ENCODE results near the gene WFDC5. TPM values are rescaled to one million over a fixed set of nuclear protein-coding genes. Genes with fewer than 3 reads are reported as not detected.

Gene WFDC5
- total RNA-seq, 5 donors from 2014 or later (not counting 1 experiment from before 2014, with no cell fraction given) = not detected

GRCh38 chr20:45090481-45090880 is 24.5 kb downstream of the WFDC5 start:
- Mint-ChIP-seq H3K4me3 (no peak overlapping the region), H3K27ac (no peak overlapping the region), H3K4me1 (peaks cover 4 to 13% (median 7%) of the 10 kb centered on the region in 3 donors), H3K36me3 (peaks cover 37% of the 10 kb centered on the region), H3K27me3 (no peaks in the 10 kb centered on the region), H3K9me3 (no peaks in the 10 kb centered on the region)
- Histone ChIP-seq H3K36me3 (ENCODE audit: control insufficient read depth in 2 of 2, extremely low read depth in 1 of 2, insufficient read depth in 1 of 2, low read length in 1 of 2) (peaks cover 2 to 16% of the 10 kb centered on the region in 2 donors), H3K4me1 (ENCODE audit: control insufficient read depth in 1 of 2, extremely low read depth in 1 of 2, insufficient read depth in 2 of 2, low read length in 2 of 2) (no peaks in the 10 kb centered on the region), H3K4me3 (ENCODE audit: control insufficient read depth in 1 of 2, extremely low read depth in 1 of 2, low read length in 1 of 2) (no peak overlapping the region), H3K27me3 (replicated peaks in 1 of 2; ENCODE audit: control insufficient read depth in 2 of 2, extremely low read depth in 1 of 2, insufficient read depth in 2 of 2, low read length in 1 of 2) (no peaks in the 10 kb centered on the region), H3K9me3 (no peaks in the 10 kb centered on the region), H3K27ac (ENCODE audit: low read length) (no peak overlapping the region)
- ChIA-PET POLR2A (interaction anchor here in 1 of 2 donors (0.5 kb wide), 1 partner anchor 210 kb away, joined by 6 read pairs; no protein-coding TSS in a partner anchor), CTCF (no interaction called here)
- ATAC-seq (replicated peaks in 1 of 4) (no peak), DNase-seq (no peak)
- WGBS (ENCODE audit: insufficient coverage) = no CpG with 5 or more reads among the region's 3 CpGs

GRCh38 chr20:45088247-45088646 is 26.7 kb downstream of the WFDC5 start:
- DNase-seq (no peak), ATAC-seq (replicated peaks in 1 of 4) (no peak)
- Mint-ChIP-seq H3K27ac (no peak overlapping the region), H3K4me1 (peaks cover 6 to 16% (median 8%) of the 10 kb centered on the region in 3 donors), H3K27me3 (no peaks in the 10 kb centered on the region), H3K36me3 (peaks cover 56% of the 10 kb centered on the region), H3K9me3 (no peaks in the 10 kb centered on the region), H3K4me3 (no peak overlapping the region)
- ChIA-PET CTCF (no interaction called here), POLR2A (no interaction called here)
- Histone ChIP-seq H3K4me1 (ENCODE audit: control insufficient read depth in 1 of 2, extremely low read depth in 1 of 2, insufficient read depth in 2 of 2, low read length in 2 of 2) (no peaks in the 10 kb centered on the region), H3K27me3 (replicated peaks in 1 of 2; ENCODE audit: control insufficient read depth in 2 of 2, extremely low read depth in 1 of 2, insufficient read depth in 2 of 2, low read length in 1 of 2) (no peaks in the 10 kb centered on the region), H3K9me3 (no peaks in the 10 kb centered on the region), H3K36me3 (ENCODE audit: control insufficient read depth in 2 of 2, extremely low read depth in 1 of 2, insufficient read depth in 1 of 2, low read length in 1 of 2) (peaks cover 2 to 19% of the 10 kb centered on the region in 2 donors), H3K27ac (ENCODE audit: low read length) (no peak overlapping the region), H3K4me3 (ENCODE audit: control insufficient read depth in 1 of 2, extremely low read depth in 1 of 2, low read length in 1 of 2) (no peak overlapping the region)
- 100% methylated on average over 1 of the region's 7 CpGs for whole genome bisulfite sequencing (ENCODE audit: insufficient coverage)

- Histone ChIP-seq H3K36me3 (ENCODE audit: control insufficient read depth in 2 of 2, extremely low read depth in 1 of 2, insufficient read depth in 1 of 2, low read length in 1 of 2) (peaks cover 2 to 22% of the 10 kb centered on the region in 2 donors), H3K4me1 (ENCODE audit: control insufficient read depth in 1 of 2, extremely low read depth in 1 of 2, insufficient read depth in 2 of 2, low read length in 2 of 2) (no peaks in the 10 kb centered on the region), H3K4me3 (ENCODE audit: control insufficient read depth in 1 of 2, extremely low read depth in 1 of 2, low read length in 1 of 2) (no peak overlapping the region), H3K27me3 (replicated peaks in 1 of 2; ENCODE audit: control insufficient read depth in 2 of 2, extremely low read depth in 1 of 2, insufficient read depth in 2 of 2, low read length in 1 of 2) (no peaks in the 10 kb centered on the region), H3K9me3 (no peaks in the 10 kb centered on the region), H3K27ac (ENCODE audit: low read length) (no peak overlapping the region)
- ATAC-seq (replicated peaks in 1 of 4) (no peak), DNase-seq (no peak)
- CTCF ChIA-PET = no interaction called here
- Mint-ChIP-seq H3K27me3 (no peaks in the 10 kb centered on the region), H3K9me3 (peaks cover 2 to 3% (median 3%) of the 10 kb centered on the region in 3 donors), H3K4me3 (no peak overlapping the region), H3K36me3 (peaks cover 60% of the 10 kb centered on the region), H3K27ac (no peak overlapping the region), H3K4me1 (peaks cover 8 to 16% (median 8%) of the 10 kb centered on the region in 3 donors)
- WGBS (ENCODE audit: insufficient coverage) = no CpG with 5 or more reads among the region's 1 CpG
- POLR2A ChIA-PET = interaction anchor here in 1 of 2 donors (0.5 kb wide), 1 partner anchor 194 kb away, joined by 7 read pairs; no protein-coding TSS in a partner anchor
Measured at GRCh38 chr20:45087814-45088213, 27.2 kb downstream of the WFDC5 start.

GRCh38 chr20:45087097-45087790 is 27.7 kb downstream of the WFDC5 start:
- H3K27me3 Mint-ChIP-seq = no peaks in the 10 kb centered on the region
- peaks cover 8 to 16% (median 12%) of the 10 kb centered on the region in 3 donors for H3K4me1 Mint-ChIP-seq
- peaks cover 66% of the 10 kb centered on the region for H3K36me3 Mint-ChIP-seq
- DNase-seq (no peak), ATAC-seq (replicated peaks in 1 of 4) (no peak)
- Histone ChIP-seq H3K4me3 (ENCODE audit: control insufficient read depth in 1 of 2, extremely low read depth in 1 of 2, low read length in 1 of 2) (no peak overlapping the region), H3K4me1 (ENCODE audit: control insufficient read depth in 1 of 2, extremely low read depth in 1 of 2, insufficient read depth in 2 of 2, low read length in 2 of 2) (no peaks in the 10 kb centered on the region), H3K27me3 (replicated peaks in 1 of 2; ENCODE audit: control insufficient read depth in 2 of 2, extremely low read depth in 1 of 2, insufficient read depth in 2 of 2, low read length in 1 of 2) (no peaks in the 10 kb centered on the region), H3K36me3 (ENCODE audit: control insufficient read depth in 2 of 2, extremely low read depth in 1 of 2, insufficient read depth in 1 of 2, low read length in 1 of 2) (peaks cover 2 to 27% of the 10 kb centered on the region in 2 donors), H3K27ac (ENCODE audit: low read length) (no peak overlapping the region), H3K9me3 (peaks cover 2% of the 10 kb centered on the region)
- ChIA-PET POLR2A (interaction anchor here in 1 of 2 donors (0.5 kb wide), 1 partner anchor 193 kb away, joined by 7 read pairs; no protein-coding TSS in a partner anchor), CTCF (interaction anchor here in 1 of 2 donors (1.0 kb wide), 1 partner anchor 42 kb away, joined by 3 read pairs; no protein-coding TSS in a partner anchor)
- H3K27ac Mint-ChIP-seq = no peak overlapping the region
- H3K9me3 Mint-ChIP-seq = peaks cover 5 to 7% (median 5%) of the 10 kb centered on the region in 3 donors
- no peak overlapping the region for H3K4me3 Mint-ChIP-seq
- WGBS (ENCODE audit: insufficient coverage) = 100% methylated on average over 2 of the region's 3 CpGs

- no peak overlapping the region for H3K4me3 ChIP-seq (ENCODE audit: control insufficient read depth in 1 of 2, extremely low read depth in 1 of 2, low read length in 1 of 2)
- H3K36me3 ChIP-seq (ENCODE audit: control insufficient read depth in 2 of 2, extremely low read depth in 1 of 2, insufficient read depth in 1 of 2, low read length in 1 of 2) = peaks cover 2 to 41% of the 10 kb centered on the region in 2 donors
- peaks cover 8 to 16% (median 12%) of the 10 kb centered on the region in 3 donors for H3K4me1 Mint-ChIP-seq
- H3K9me3 Mint-ChIP-seq = peaks cover 10 to 13% (median 11%) of the 10 kb centered on the region in 3 donors
- DNase-seq (no peak), ATAC-seq (replicated peaks in 1 of 4) (no peak)
- no peak overlapping the region for H3K27ac ChIP-seq (ENCODE audit: low read length)
- no peak overlapping the region for H3K4me3 Mint-ChIP-seq
- 100% methylated on average over 1 of the region's 1 CpG for WGBS (ENCODE audit: insufficient coverage)
- no peaks in the 10 kb centered on the region for H3K27me3 Mint-ChIP-seq
- ChIA-PET CTCF (interaction anchor here in 1 of 2 donors (0.6 to 1.0 kb wide), 2 partner anchors 15 to 41 kb away, joined by 3 to 4 read pairs; no protein-coding TSS in a partner anchor), POLR2A (no interaction called here)
- peaks cover 2% of the 10 kb centered on the region for H3K9me3 ChIP-seq
- H3K27me3 ChIP-seq (replicated peaks in 1 of 2; ENCODE audit: control insufficient read depth in 2 of 2, extremely low read depth in 1 of 2, insufficient read depth in 2 of 2, low read length in 1 of 2) = no peaks in the 10 kb centered on the region
- H3K27ac Mint-ChIP-seq = peak overlapping the region in 1 of 2 donors; percentile 22
- H3K36me3 Mint-ChIP-seq = peaks cover 78% of the 10 kb centered on the region
- no peaks in the 10 kb centered on the region for H3K4me1 ChIP-seq (ENCODE audit: control insufficient read depth in 1 of 2, extremely low read depth in 1 of 2, insufficient read depth in 2 of 2, low read length in 2 of 2)
Measured at GRCh38 chr20:45085867-45086266, 29.1 kb downstream of the WFDC5 start.

GRCh38 chr20:45085289-45085688 is 29.7 kb downstream of the WFDC5 start:
- H3K27ac Mint-ChIP-seq = peak overlapping the region; percentile 31 to 38
- ChIA-PET POLR2A (no interaction called here), CTCF (no interaction called here)
- ATAC-seq (replicated peaks in 1 of 4) (no peak), DNase-seq (no peak)
- no peak overlapping the region for H3K4me3 ChIP-seq (ENCODE audit: control insufficient read depth in 1 of 2, extremely low read depth in 1 of 2, low read length in 1 of 2)
- H3K27ac ChIP-seq (ENCODE audit: low read length) = no peak overlapping the region
- H3K27me3 Mint-ChIP-seq = no peaks in the 10 kb centered on the region
- peaks cover 83% of the 10 kb centered on the region for H3K36me3 Mint-ChIP-seq
- WGBS (ENCODE audit: insufficient coverage) = no CpG with 5 or more reads among the region's 2 CpGs
- H3K27me3 ChIP-seq (replicated peaks in 1 of 2; ENCODE audit: control insufficient read depth in 2 of 2, extremely low read depth in 1 of 2, insufficient read depth in 2 of 2, low read length in 1 of 2) = no peaks in the 10 kb centered on the region
- H3K36me3 ChIP-seq (ENCODE audit: control insufficient read depth in 2 of 2, extremely low read depth in 1 of 2, insufficient read depth in 1 of 2, low read length in 1 of 2) = peaks cover 5 to 47% of the 10 kb centered on the region in 2 donors
- peaks cover 2% of the 10 kb centered on the region for H3K9me3 ChIP-seq
- H3K4me1 Mint-ChIP-seq = peaks cover 8 to 16% (median 12%) of the 10 kb centered on the region in 3 donors
- H3K4me1 ChIP-seq (ENCODE audit: control insufficient read depth in 1 of 2, extremely low read depth in 1 of 2, insufficient read depth in 2 of 2, low read length in 2 of 2) = no peaks in the 10 kb centered on the region
- peaks cover 10 to 15% (median 14%) of the 10 kb centered on the region in 3 donors for H3K9me3 Mint-ChIP-seq
- no peak overlapping the region for H3K4me3 Mint-ChIP-seq

Measured in T-cell (primary cell).